Measurements from ENCODE around the gene CD70.
"Not testable (repeated sequence)": the region's sequence is repeated elsewhere in the genome, so short reads cannot be mapped to it uniquely, and the experiment has no call there.

CD70 gene

GRCh38 chr19:6590827-6591319 is at the start of gene CD70:
TSS of gene CD70 (minus strand) at chr19:6591150. CDS start at chr19:6591002, 148 bp downstream.
- DNase-seq: no peak
- intact Hi-C loops (cut with DNase I; ENCODE audit: low total_unique reads): no loop called here
- Histone ChIP-seq H3K27ac (no peak within 1 kb of the TSS), H3K27me3 (peaks cover 0 to 91% of the 10 kb centered on the region in 2 donors), H3K4me3 (no peak within 1 kb of the TSS), H3K9me3 (no peaks in the 10 kb centered on the region), H3K36me3 (no peaks in the 10 kb centered on the region), H3K4me1 (peaks cover 0 to 27% (median 12%) of the 10 kb centered on the region in 4 donors)
- no peak for TF ChIP-seq CTCF (IDR thresholded peaks at IDR 0.05)

GRCh38 chr19:6640333-6640732 is 49.4 kb upstream of the CD70 start:
- H3K9me3 ChIP-seq; H3K4me3 ChIP-seq; intact Hi-C loops (cut with DNase I; ENCODE audit: low total_unique reads); H3K27ac ChIP-seq; DNase-seq; H3K4me1 ChIP-seq; H3K36me3 ChIP-seq: not testable (repeated sequence)
- peaks cover 0 to 24% of the 10 kb centered on the region in 2 donors for H3K27me3 ChIP-seq

- Histone ChIP-seq H3K4me1 (no peaks in the 10 kb centered on the region), H3K9me3 (no peaks in the 10 kb centered on the region), H3K36me3 (no peaks in the 10 kb centered on the region), H3K4me3 (no peak overlapping the region), H3K27me3 (peaks cover 0 to 21% of the 10 kb centered on the region in 2 donors), H3K27ac (no peak overlapping the region)
- DNase-seq: no peak
- TF ChIP-seq CTCF (IDR thresholded peaks at IDR 0.05): no peak
- intact Hi-C loops (cut with DNase I; ENCODE audit: low total_unique reads): loop anchor here (10.0 kb wide), 1 partner anchor 115 kb away; no protein-coding TSS in a partner anchor
Measured at GRCh38 chr19:6639439-6639838, 48.5 kb upstream of the CD70 start.

- not testable (repeated sequence) for H3K4me1 ChIP-seq, H3K9me3 ChIP-seq, H3K27ac ChIP-seq, H3K36me3 ChIP-seq, H3K4me3 ChIP-seq, DNase-seq
- intact Hi-C loops (cut with DNase I; ENCODE audit: low total_unique reads): loop anchor here (5.0 to 10.0 kb wide), 2 partner anchors 121 to 229 kb away; no protein-coding TSS in a partner anchor
- H3K27me3 ChIP-seq: peaks cover 0 to 17% of the 10 kb centered on the region in 2 donors
Measured at GRCh38 chr19:6633456-6633813, 42.5 kb upstream of the CD70 start.

GRCh38 chr19:6632747-6633455 is 42.0 kb upstream of the CD70 start:
- peak; percentile 50 to 51 for TF ChIP-seq CTCF (IDR thresholded peaks at IDR 0.05)
- not testable (repeated sequence) for H3K27ac ChIP-seq, H3K9me3 ChIP-seq, H3K4me3 ChIP-seq, H3K36me3 ChIP-seq, H3K4me1 ChIP-seq
- H3K27me3 ChIP-seq: peaks cover 0 to 17% of the 10 kb centered on the region in 2 donors
- intact Hi-C loops (cut with DNase I; ENCODE audit: low total_unique reads): loop anchor here (5.0 to 10.0 kb wide), 2 partner anchors 122 to 229 kb away; no protein-coding TSS in a partner anchor
- DNase-seq: peak; percentile 74 to 77

GRCh38 chr19:6632002-6632621 is 41.2 kb upstream of the CD70 start:
- peaks cover 0 to 11% of the 10 kb centered on the region in 2 donors for H3K27me3 ChIP-seq
- H3K9me3 ChIP-seq: no peaks in the 10 kb centered on the region
- H3K36me3 ChIP-seq: no peaks in the 10 kb centered on the region
- intact Hi-C loops (cut with DNase I; ENCODE audit: low total_unique reads): loop anchor here (5.0 to 10.0 kb wide), 2 partner anchors 123 to 230 kb away; no protein-coding TSS in a partner anchor
- no peaks in the 10 kb centered on the region for H3K4me1 ChIP-seq
- TF ChIP-seq CTCF (IDR thresholded peaks at IDR 0.05): peak; percentile 74 to 79
- no peak overlapping the region for H3K4me3 ChIP-seq
- H3K27ac ChIP-seq: no peak overlapping the region
- DNase-seq: peak in 1 of 2 donors; percentile 76
